Central memory CD8-positive, alpha-beta T cell (primary cell): ENCODE data around the gene NTN4.

ENCODE experiments used
- ATAC-seq: fragments of 150-1000 bp; cut with Tn5 transposase; replicated peaks from 2 replicates; pipeline ENCODE4 v1.10.0; 2022; ENCODE audit warnings: mild to moderate bottlenecking, moderate FRiP score, moderate number of reproducible peaks; ENCODE audit not compliant: poor library complexity, severe bottlenecking; ENCODE audit errors: extremely low read depth
- DNase-seq, 2 donors: peaks; one replicate each; pipeline ENCODE4 v3.0.0; 2021; ENCODE audit warnings: low spot score in 2 of 2
- H3K27ac Mint-ChIP-seq: one replicate; pipeline ENCODE4 v1.8.0; 2022; ENCODE audit warnings: low read depth, mild to moderate bottlenecking, moderate library complexity, mixed read lengths
- H3K27me3 Mint-ChIP-seq: one replicate; pipeline ENCODE4 v1.8.0; 2022; ENCODE audit warnings: mixed read lengths
- H3K36me3 Mint-ChIP-seq: one replicate; pipeline ENCODE4 v1.8.0; 2022; ENCODE audit warnings: mild to moderate bottlenecking, moderate library complexity, mixed read lengths; ENCODE audit not compliant: insufficient read depth
- H3K4me1 Mint-ChIP-seq: one replicate; pipeline ENCODE4 v1.8.0; 2022; ENCODE audit warnings: mixed read lengths
- H3K4me3 Mint-ChIP-seq: one replicate; pipeline ENCODE4 v1.8.0; 2022; ENCODE audit warnings: mild to moderate bottlenecking, moderate library complexity, mixed read lengths
- H3K9me3 Mint-ChIP-seq: one replicate; pipeline ENCODE4 v1.8.0; 2022; ENCODE audit warnings: mixed read lengths

NTN4 gene

GRCh38 chr12:95613021-95613420 lies 177.5 kb downstream of the NTN4 start:
- H3K4me3 Mint-ChIP-seq = no peak overlapping the region
- no peaks in the 10 kb centered on the region for H3K9me3 Mint-ChIP-seq

GRCh38 chr12:95611676-95612309 lies 178.8 kb downstream of the NTN4 start:
- ATAC-seq (no peak), DNase-seq (no peak)
- no peaks in the 10 kb centered on the region for H3K36me3 Mint-ChIP-seq
- H3K4me1 Mint-ChIP-seq = no peaks in the 10 kb centered on the region
- peaks cover 7% of the 10 kb centered on the region for H3K27me3 Mint-ChIP-seq
- H3K27ac Mint-ChIP-seq = no peak overlapping the region
- no peaks in the 10 kb centered on the region for H3K9me3 Mint-ChIP-seq
- H3K4me3 Mint-ChIP-seq = no peak overlapping the region

More at GRCh38 chr12:95613021-95613420, 177.5 kb downstream of the NTN4 start:
- Mint-ChIP-seq H3K36me3 (no peaks in the 10 kb centered on the region), H3K27ac (no peak overlapping the region), H3K27me3 (peaks cover 6% of the 10 kb centered on the region), H3K4me1 (no peaks in the 10 kb centered on the region)
- DNase-seq (no peak), ATAC-seq (no peak)

- ATAC-seq = no peak
These were observed 182.1 kb downstream of the NTN4 start for GRCh38 chr12:95608252-95609033.

More at GRCh38 chr12:95608252-95609033, 182.1 kb downstream of the NTN4 start:
- H3K4me3 Mint-ChIP-seq = no peak overlapping the region
- H3K9me3 Mint-ChIP-seq = no peaks in the 10 kb centered on the region
- H3K27me3 Mint-ChIP-seq = peaks cover 10% of the 10 kb centered on the region
- H3K36me3 Mint-ChIP-seq = no peaks in the 10 kb centered on the region
- no peaks in the 10 kb centered on the region for H3K4me1 Mint-ChIP-seq
- H3K27ac Mint-ChIP-seq = no peak overlapping the region
- DNase-seq = no peak
